Transverse colon (tissue), 4 donors: Measurements from ENCODE around the gene LINGO1. TPM values are rescaled to one million over a fixed set of nuclear protein-coding genes. Genes with fewer than 3 reads are reported as not detected.
A peak's percentile ranks its signal among the peaks of the same experiment; 100 is the strongest.

Source experiments
- DNase-seq: peaks from one replicate; pipeline ENCODE4 v3.0.0-alpha.2; 2019
- H3K27ac ChIP-seq, 4 donors: fragments of 200-600 bp; sonication (generic); 2 replicates each; pipeline ENCODE4 v1.5.1; 2016 to 2018; ENCODE audit warnings: inconsistent platforms in 4 of 4
- H3K27me3 ChIP-seq: fragments of 200-600 bp; sonication (generic); 2 replicates; pipeline ENCODE4 v1.5.1; 2017; ENCODE audit warnings: inconsistent platforms
- H3K36me3 ChIP-seq, 4 donors: fragments of 200-600 bp; sonication (generic); 2 replicates each; pipeline ENCODE4 v1.5.1; 2017 to 2019; ENCODE audit warnings: inconsistent platforms in 4 of 4
- H3K4me1 ChIP-seq, 4 donors: fragments of 200-600 bp; sonication (generic); 2 replicates each; pipeline ENCODE4 v1.5.1; 2017 to 2020; ENCODE audit warnings: inconsistent platforms in 4 of 4
- H3K4me3 ChIP-seq, 4 donors: fragments of 200-600 bp; sonication (generic); 1 replicate in 1 of 4; 2 replicates in 3 of 4; pipeline versions ENCODE4 v1.5.1 to v1.6.1; 2017 to 2019; ENCODE audit warnings: inconsistent platforms in 4 of 4
- H3K9me3 ChIP-seq, 2 donors: fragments of 200-600 bp; sonication (generic); 2 replicates each; pipeline ENCODE4 v1.5.1; 2017 to 2019; ENCODE audit warnings: inconsistent platforms in 2 of 2
- EP300 ChIP-seq: sonication (generic); formaldehyde crosslinking; IDR thresholded peaks from one replicate; pipeline ENCODE4 v1.6.1; 2017; ENCODE audit warnings: antibody characterized with exemption, low read depth
- POLR2A ChIP-seq: fragments of 450-650 bp; IDR thresholded peaks from one replicate; pipeline ENCODE4 v1.6.1; 2016; ENCODE audit warnings: antibody characterized with exemption, mild to moderate bottlenecking, moderate library complexity
- POLR2AphosphoS5 ChIP-seq, 3 donors: sonication (generic); formaldehyde crosslinking; IDR thresholded peaks; one replicate each; pipeline ENCODE4 v1.6.1; 2016; ENCODE audit warnings: antibody characterized with exemption in 3 of 3
- WGBS, 2 donors: methylation state at CpG; one replicate each; pipeline ENCODE4 v1.1.5; 2018; ENCODE audit warnings: low coverage in 1 of 2; 5-methylcytosine and 5-hydroxymethylcytosine counted together
- in situ Hi-C, 4 donors: fragments of 200-750 bp; cut with MboI; loops; one replicate each; pipeline versions ENCODE4 v1.15.0 to v1.15.1; 2017; ENCODE audit warnings: low sequenced_read_pairs in 3 of 4, low pct_ligation_motif_present in 1 of 4, low pct_unique_long_range_greater_than_20kb in 1 of 4
- intact Hi-C: fragments of 100-400 bp; cut with DNase I; formaldehyde crosslinking; loops from one replicate; pipeline ENCODE4 v1.15.1; 2023; ENCODE audit warnings: low total_unique reads
- total RNA-seq, 4 donors: library from RNA; depleted of rRNA; stranded (reverse); fragments of >200 nt; gene quantifications; one replicate each; pipeline ENCODE4 v1.1.0, GENCODE V29; 2016
- TF ChIP-seq, protein P1 (sequence below), 5 experiments: fragments of 200-600 bp in 3 of 5; fragments of 450-650 bp in 2 of 5; sonication (generic) in 3 of 5; IDR thresholded peaks; 1 replicate in 2 of 5; 2 replicates in 3 of 5; pipeline ENCODE4 v1.5.1; 2016 to 2017; ENCODE audit warnings: antibody characterized with exemption in 5 of 5, inconsistent platforms in 3 of 5, mild to moderate bottlenecking in 2 of 5, moderate library complexity in 1 of 5

The LINGO1 gene, protein sequence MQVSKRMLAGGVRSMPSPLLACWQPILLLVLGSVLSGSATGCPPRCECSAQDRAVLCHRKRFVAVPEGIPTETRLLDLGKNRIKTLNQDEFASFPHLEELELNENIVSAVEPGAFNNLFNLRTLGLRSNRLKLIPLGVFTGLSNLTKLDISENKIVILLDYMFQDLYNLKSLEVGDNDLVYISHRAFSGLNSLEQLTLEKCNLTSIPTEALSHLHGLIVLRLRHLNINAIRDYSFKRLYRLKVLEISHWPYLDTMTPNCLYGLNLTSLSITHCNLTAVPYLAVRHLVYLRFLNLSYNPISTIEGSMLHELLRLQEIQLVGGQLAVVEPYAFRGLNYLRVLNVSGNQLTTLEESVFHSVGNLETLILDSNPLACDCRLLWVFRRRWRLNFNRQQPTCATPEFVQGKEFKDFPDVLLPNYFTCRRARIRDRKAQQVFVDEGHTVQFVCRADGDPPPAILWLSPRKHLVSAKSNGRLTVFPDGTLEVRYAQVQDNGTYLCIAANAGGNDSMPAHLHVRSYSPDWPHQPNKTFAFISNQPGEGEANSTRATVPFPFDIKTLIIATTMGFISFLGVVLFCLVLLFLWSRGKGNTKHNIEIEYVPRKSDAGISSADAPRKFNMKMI
- total RNA-seq, result under 1 TPM in 2 of 4 donors, not detected in 2; 0.27 to 0.95 TPM

DNA sequence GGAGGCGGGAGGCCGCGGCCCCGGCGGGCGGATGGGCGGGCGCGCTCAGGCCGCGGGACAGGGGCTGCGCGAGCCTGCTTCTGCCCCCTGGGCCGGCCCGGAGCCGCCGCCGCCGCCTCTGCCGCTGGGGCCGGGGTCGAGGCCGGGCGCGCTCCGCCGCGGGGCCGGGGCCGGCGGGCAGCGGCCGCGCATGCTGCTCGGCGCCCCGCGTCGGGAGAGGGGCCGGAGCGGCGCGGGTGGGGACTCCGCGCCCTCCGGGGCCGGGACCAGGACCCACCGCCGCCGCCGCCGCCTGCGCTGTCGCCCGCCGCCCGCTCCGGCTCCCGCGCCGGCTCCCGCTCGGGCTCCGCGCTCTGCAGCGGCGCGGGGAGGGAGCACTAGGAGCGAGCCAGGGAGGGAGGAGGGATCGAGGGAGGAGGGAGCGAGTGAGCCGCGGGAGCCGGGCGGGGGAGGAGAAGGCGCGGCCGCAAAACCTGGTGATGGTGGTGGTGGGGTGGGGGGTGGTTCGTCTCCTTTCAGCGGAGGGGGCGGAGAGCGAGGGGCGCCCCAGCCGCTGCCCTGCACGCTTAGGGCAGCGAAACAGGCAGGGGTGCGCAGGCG lies at the start of gene LINGO1:
LINGO1 (minus strand) TSS at position 379 of the 600 bp plus-strand sequence. CDS start 597 bp downstream, outside the sequence.
- no peak within 1 kb of the TSS for H3K27ac ChIP-seq
- in situ Hi-C loops, result loop anchor here in 2 of 4 donors (25.0 kb wide), 1 partner anchor 180 kb away; no protein-coding TSS in a partner anchor

DNA sequence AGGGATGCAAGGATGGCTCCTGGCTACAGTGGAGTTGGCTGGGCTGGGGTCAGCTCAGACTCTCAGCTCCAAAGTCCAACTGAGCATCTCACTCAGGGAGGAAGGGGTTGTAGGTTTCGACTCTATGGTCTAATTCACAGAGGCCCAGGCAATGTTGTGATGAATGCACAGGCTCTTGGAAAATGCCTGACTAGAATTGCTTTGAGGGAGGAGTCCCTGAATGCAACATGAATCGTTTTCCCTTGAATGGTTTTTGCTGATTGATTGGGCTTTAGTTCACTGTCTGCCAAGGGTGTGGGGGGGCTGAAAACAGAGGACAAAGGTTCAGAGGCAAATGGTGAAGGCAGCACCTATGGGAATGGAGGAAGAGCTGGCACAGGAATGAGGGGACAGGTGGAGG lies 48.6 kb upstream of the LINGO1 start:
- no peak overlapping the region for H3K27ac ChIP-seq
- in situ Hi-C loops, result no loop called here
- no peaks in the 10 kb centered on the region for H3K9me3 ChIP-seq
- WGBS, 2 donors, result 27 to 37% methylated on average over 2 of the region's 2 CpGs
- no peak for DNase-seq
- no peaks in the 10 kb centered on the region for H3K4me1 ChIP-seq
- TF ChIP-seq POLR2AphosphoS5 (IDR thresholded peaks at IDR 0.05) (no peak), EP300 (no peak), POLR2A (no peak)
- TF ChIP-seq, protein P1, sequence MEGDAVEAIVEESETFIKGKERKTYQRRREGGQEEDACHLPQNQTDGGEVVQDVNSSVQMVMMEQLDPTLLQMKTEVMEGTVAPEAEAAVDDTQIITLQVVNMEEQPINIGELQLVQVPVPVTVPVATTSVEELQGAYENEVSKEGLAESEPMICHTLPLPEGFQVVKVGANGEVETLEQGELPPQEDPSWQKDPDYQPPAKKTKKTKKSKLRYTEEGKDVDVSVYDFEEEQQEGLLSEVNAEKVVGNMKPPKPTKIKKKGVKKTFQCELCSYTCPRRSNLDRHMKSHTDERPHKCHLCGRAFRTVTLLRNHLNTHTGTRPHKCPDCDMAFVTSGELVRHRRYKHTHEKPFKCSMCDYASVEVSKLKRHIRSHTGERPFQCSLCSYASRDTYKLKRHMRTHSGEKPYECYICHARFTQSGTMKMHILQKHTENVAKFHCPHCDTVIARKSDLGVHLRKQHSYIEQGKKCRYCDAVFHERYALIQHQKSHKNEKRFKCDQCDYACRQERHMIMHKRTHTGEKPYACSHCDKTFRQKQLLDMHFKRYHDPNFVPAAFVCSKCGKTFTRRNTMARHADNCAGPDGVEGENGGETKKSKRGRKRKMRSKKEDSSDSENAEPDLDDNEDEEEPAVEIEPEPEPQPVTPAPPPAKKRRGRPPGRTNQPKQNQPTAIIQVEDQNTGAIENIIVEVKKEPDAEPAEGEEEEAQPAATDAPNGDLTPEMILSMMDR (IDR thresholded peaks at IDR 0.05), result no peak
- no peaks in the 10 kb centered on the region for H3K36me3 ChIP-seq
- H3K4me3 ChIP-seq, result no peak overlapping the region
- peaks cover 10% of the 10 kb centered on the region for H3K27me3 ChIP-seq
- intact Hi-C loops, result no loop called here

More for the DNA sequence above, at the start of gene LINGO1:
- intact Hi-C loops, result no loop called here
- no peak for DNase-seq
- no peaks in the 10 kb centered on the region for H3K36me3 ChIP-seq
- peaks cover 67% of the 10 kb centered on the region for H3K27me3 ChIP-seq
- H3K9me3 ChIP-seq, result no peaks in the 10 kb centered on the region
- WGBS, 2 donors, result 1% methylated on average over 30 of the region's 88 CpGs; no CpG with 5 or more reads in 1 of the 2 donors
- peaks cover 13 to 27% (median 20%) of the 10 kb centered on the region in 4 donors for H3K4me1 ChIP-seq
- TF ChIP-seq POLR2AphosphoS5 (IDR thresholded peaks at IDR 0.05), result no peak
- TF ChIP-seq, protein P1 (IDR thresholded peaks at IDR 0.05), result no peak
- TF ChIP-seq POLR2A, result no peak
- no peak for TF ChIP-seq EP300
- peak within 1 kb of the TSS; percentile 8 to 53 (median 28) for H3K4me3 ChIP-seq

DNA sequence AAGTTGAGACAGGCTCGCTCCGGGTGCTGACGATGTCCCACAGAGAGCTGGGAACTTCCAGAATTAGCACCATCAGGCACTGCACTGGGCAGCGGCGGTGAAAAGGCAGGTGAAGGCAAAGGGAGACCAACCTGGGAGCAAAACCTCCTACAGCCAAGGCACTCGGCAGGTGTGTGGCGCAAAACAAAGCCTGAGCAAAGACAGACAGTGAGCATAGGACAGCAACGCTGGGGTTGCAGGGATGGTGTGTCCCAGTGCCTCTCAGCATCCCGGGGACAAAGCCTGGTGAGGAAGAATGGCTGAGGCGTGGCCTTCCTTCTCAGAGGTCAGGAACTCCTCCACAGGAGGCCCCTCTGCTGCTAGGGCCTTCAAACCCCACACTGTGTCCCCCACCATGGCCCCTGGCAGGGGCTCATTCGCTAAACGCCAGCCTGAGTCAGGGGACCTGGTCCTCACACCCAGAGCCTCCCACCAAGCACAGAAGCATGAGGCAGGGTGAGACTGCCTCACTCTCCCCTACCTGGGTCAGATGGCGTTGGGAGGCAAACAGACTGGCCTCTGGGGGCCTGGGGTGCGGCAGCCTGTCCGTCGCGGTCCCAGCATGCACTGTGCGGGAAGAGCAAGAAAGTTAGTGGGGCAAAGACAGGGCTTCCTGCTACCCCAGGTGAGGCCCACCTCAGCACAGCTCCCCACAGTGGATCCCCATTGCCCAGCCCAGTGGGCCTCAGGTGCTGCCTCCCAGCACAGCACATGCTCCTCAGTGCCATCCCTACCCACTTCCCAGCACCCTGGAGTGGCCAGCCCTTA lies 44.1 kb upstream of the LINGO1 start:
- H3K4me1 ChIP-seq, result no peaks in the 10 kb centered on the region
- 81% methylated on average over 17 of the region's 18 CpGs; no CpG with 5 or more reads in 1 of the 2 donors for WGBS, 2 donors
- intact Hi-C loops, result no loop called here
- TF ChIP-seq EP300 (no peak), POLR2A (no peak), POLR2AphosphoS5 (IDR thresholded peaks at IDR 0.05) (no peak)
- TF ChIP-seq, protein P1 (IDR thresholded peaks at IDR 0.05), result no peak
- in situ Hi-C loops, result no loop called here
- H3K36me3 ChIP-seq, result no peaks in the 10 kb centered on the region
- no peak overlapping the region for H3K4me3 ChIP-seq
- peaks cover 20% of the 10 kb centered on the region for H3K27me3 ChIP-seq
- H3K9me3 ChIP-seq, result no peaks in the 10 kb centered on the region
- no peak for DNase-seq
- no peak overlapping the region for H3K27ac ChIP-seq
